A549 (cell line): Measurements from ENCODE around the gene PSMB7. TPM values are rescaled to one million over a fixed set of nuclear protein-coding genes. Genes with fewer than 3 reads are reported as not detected.
A peak's percentile ranks its signal among the peaks of the same experiment; 100 is the strongest.

Source experiments
- ATAC-seq, 2 experiments: fragments of 200-7000 bp in 1 of 2; fragments of >200 bp in 1 of 2; cut with Nextera tagmentation in 1 of 2; cut with Tn5 transposase in 1 of 2; 3 replicates each; pipeline versions ENCODE4 v1.8.0 to v1.9.1; 2018 to 2020; ENCODE audit warnings: mild to moderate bottlenecking in 1 of 2, moderate library complexity in 1 of 2
- CTCF ChIA-PET: fragments of 300-600 bp; sonication (Branson Sonifier 250); formaldehyde crosslinking; extraction: SDS; loops from one replicate; lab custom pipeline; 2021; ENCODE audit warnings: antibody characterized with exemption, inconsistent platforms; lab: Yijun Ruan, JAX
- POLR2A ChIA-PET: fragments of 350-600 bp; formaldehyde crosslinking; extraction: SDS; loops from one replicate; lab custom pipeline; 2021; ENCODE audit warnings: antibody characterized with exemption, inconsistent platforms; lab: Yijun Ruan, JAX
- DNase-seq, 2 experiments: peaks; one replicate each; pipeline versions ENCODE4 v3.0.0 to v3.0.0-alpha.2; 2011 to 2016; ENCODE audit warnings: low read depth in 1 of 2, low spot score in 1 of 2
- FAIRE-seq: peaks from 2 replicates; lab custom pipeline; 2011; peaks lifted over from hg19 to GRCh38; lab: Jason Lieb, UNC
- H3K27ac ChIP-seq, 2 experiments: fragments of >200 bp; sonication (Bioruptor Twin); formaldehyde crosslinking; 3 replicates each; pipeline ENCODE4 v1.5.1; 2016 to 2017
- H3K4me1 ChIP-seq: fragments of >200 bp; sonication (Bioruptor Twin); formaldehyde crosslinking; 3 replicates; pipeline ENCODE4 v1.6.1; 2016
- H3K4me2 ChIP-seq: fragments of >200 bp; sonication (Bioruptor Twin); formaldehyde crosslinking; 3 replicates; pipeline ENCODE4 v1.6.1; 2016
- H3K4me3 ChIP-seq: fragments of >200 bp; sonication (Bioruptor Twin); formaldehyde crosslinking; 3 replicates; pipeline ENCODE4 v1.5.1; 2016
- H3K9me3 ChIP-seq: fragments of >200 bp; sonication (Bioruptor Twin); formaldehyde crosslinking; 3 replicates; pipeline ENCODE4 v1.6.1; 2016
- CTCF ChIP-seq: fragments of >200 bp; sonication (Bioruptor Twin); formaldehyde crosslinking; IDR thresholded peaks from 3 replicates; pipeline ENCODE4 v1.5.1; 2016
- EHF ChIP-seq: fragments of 250-450 bp; sonication (Bioruptor Pico); IDR thresholded peaks from 2 replicates; pipeline ENCODE4 v1.5.0; 2020; ENCODE audit warnings: mild to moderate bottlenecking
- ESRRA ChIP-seq: fragments of 150-350 bp; IDR thresholded peaks from 2 replicates; pipeline ENCODE4 v1.6.1; 2014; ENCODE audit warnings: mild to moderate bottlenecking, low read length, borderline replicate concordance
- FOSB ChIP-seq: fragments of 250-450 bp; sonication (Bioruptor Pico); IDR thresholded peaks from 2 replicates; pipeline ENCODE4 v1.5.0; 2020; ENCODE audit warnings: mild to moderate bottlenecking, moderate library complexity
- JUN ChIP-seq, 2 experiments: fragments of >200 bp; sonication (Bioruptor Twin); formaldehyde crosslinking; IDR thresholded peaks; 2 replicates in 1 of 2; 3 replicates in 1 of 2; pipeline ENCODE4 v1.6.1; 2016 to 2017
- JUNB ChIP-seq: fragments of >200 bp; sonication (Bioruptor Twin); formaldehyde crosslinking; IDR thresholded peaks from 2 replicates; pipeline ENCODE4 v1.6.1; 2016
- MAFK ChIP-seq: fragments of 450-650 bp; IDR thresholded peaks from 2 replicates; pipeline ENCODE4 v1.6.1; 2014; ENCODE audit not compliant: partially characterized antibody
- POLR2AphosphoS2 ChIP-seq: conservative IDR thresholded peaks from 2 replicates; pipeline ENCODE4 v1.6.1; 2012; ENCODE audit warnings: low read length, improper control_type of control experiment, inconsistent platforms
- RAD21 ChIP-seq, 2 experiments: fragments of >200 bp in 1 of 2; sonication (Bioruptor Twin) in 1 of 2; formaldehyde crosslinking in 1 of 2; IDR thresholded peaks in 1 of 2; conservative IDR thresholded peaks in 1 of 2; 2 replicates in 1 of 2; 3 replicates in 1 of 2; pipeline ENCODE4 v1.6.1; 2012 to 2018; ENCODE audit warnings: inconsistent platforms in 1 of 2
- RNF2 ChIP-seq: fragments of 200-600 bp; sonication (generic); IDR thresholded peaks from 2 replicates; pipeline ENCODE4 v1.6.1; 2016; ENCODE audit warnings: low read depth, mild to moderate bottlenecking, antibody characterized with exemption, moderate library complexity, borderline replicate concordance
- TFCP2L1 ChIP-seq: fragments of 250-450 bp; sonication (Bioruptor Pico); IDR thresholded peaks from 2 replicates; pipeline ENCODE4 v1.5.0; 2021; ENCODE audit warnings: mild to moderate bottlenecking
- TP53 ChIP-seq: fragments of 250-450 bp; sonication (Bioruptor Pico); IDR thresholded peaks from 2 replicates; pipeline ENCODE4 v1.5.0; 2021; ENCODE audit warnings: mild to moderate bottlenecking, moderate library complexity
- ZNF302 ChIP-seq: fragments of 250-450 bp; sonication (Bioruptor Pico); IDR thresholded peaks from 2 replicates; pipeline ENCODE4 v1.9.0; 2021; ENCODE audit warnings: inconsistent platforms, mild to moderate bottlenecking, moderate library complexity
- WGBS: methylation state at CpG from one replicate; pipeline ENCODE4 v1.1.6; 2017; ENCODE audit errors: missing lambda C conversion rate; 5-methylcytosine and 5-hydroxymethylcytosine counted together
- polyA plus RNA-seq, 4 experiments: library from polyadenylated mRNA; depleted of rRNA in 3 of 4; stranded (reverse); fragments of >200 nt; fragmentation: RNase III in 1 of 4; extraction: RNeasy Plus Mini Kit Qiagen cat#74134 plus additional on column Dnase treatment in 1 of 4; gene quantifications; 2 replicates in 3 of 4; 3 replicates in 1 of 4; pipeline ENCODE4 v1.2.3, GENCODE V29; 2011 to 2017

PSMB7 gene
- polyA plus RNA-seq, 2 of the 4 experiments (the other 2 are of a cell fraction) = 332 to 418 TPM

GRCh38 chr9:124353811-124354274, 61.4 kb downstream of the PSMB7 start:
- ChIA-PET CTCF (interaction anchor here (0.6 to 1.7 kb wide), 3 partner anchors 8 to 227 kb away, joined by 3 to 6 read pairs (median 3); no protein-coding TSS in a partner anchor), POLR2A (no interaction called here)
- no peak for ATAC-seq
- DNase-seq = peak in 1 of 2 experiments; percentile 33
- no peak overlapping the region for H3K4me3 ChIP-seq
- 0 out of 6 replicates have a peak overlapping the region, but pooled peaks of 1 of the 2 experiments have one; percentile 7 for H3K27ac ChIP-seq
- TF ChIP-seq ZNF302 (CRISPR knock-in tag) = no peak
- TF ChIP-seq TFCP2L1 = no peak
- TF ChIP-seq FOSB (CRISPR knock-in tag) = no peak
- 90% methylated on average over 4 of the region's 4 CpGs for WGBS
- H3K9me3 ChIP-seq = no peaks in the 10 kb centered on the region
- H3K4me1 ChIP-seq = no peaks in the 10 kb centered on the region
- no peak for FAIRE-seq
- no peak overlapping the region for H3K4me2 ChIP-seq

- no peak overlapping the region for H3K4me2 ChIP-seq
- H3K4me1 ChIP-seq = no peaks in the 10 kb centered on the region
- no peaks in the 10 kb centered on the region for H3K9me3 ChIP-seq
- FAIRE-seq = no peak
- TF ChIP-seq POLR2AphosphoS2 (peak; percentile 46; the same call in 1 of the 2 replicates), ZNF302 (CRISPR knock-in tag) (no peak)
- TF ChIP-seq, all 56 proteins: peak for 1
- CTCF ChIA-PET = interaction anchor here (0.6 to 1.7 kb wide), 4 partner anchors 9 to 226 kb away, joined by 3 to 6 read pairs (median 4); no protein-coding TSS in a partner anchor
- no peak overlapping the region for H3K27ac ChIP-seq
- DNase-seq = no peak
- no peak overlapping the region for H3K4me3 ChIP-seq
- POLR2A ChIA-PET = no interaction called here
- no peak for ATAC-seq
- WGBS = 98% methylated on average over 7 of the region's 7 CpGs
Observed at GRCh38 chr9:124353166-124353768, 62.0 kb downstream of the PSMB7 start.

GRCh38 chr9:124352616-124353015, 62.6 kb downstream of the PSMB7 start:
- ChIA-PET POLR2A (no interaction called here), CTCF (interaction anchor here (0.7 to 1.7 kb wide), 4 partner anchors 9 to 226 kb away, joined by 3 to 6 read pairs (median 4); no protein-coding TSS in a partner anchor)
- ATAC-seq (no peak), FAIRE-seq (no peak), DNase-seq (no peak)
- H3K4me1 ChIP-seq = no peaks in the 10 kb centered on the region
- no peak overlapping the region for H3K4me3 ChIP-seq
- H3K9me3 ChIP-seq = no peaks in the 10 kb centered on the region
- no peak overlapping the region for H3K4me2 ChIP-seq
- WGBS = 94% methylated on average over 8 of the region's 8 CpGs
- TF ChIP-seq ESRRA (no peak), RNF2 (no peak), EHF (CRISPR knock-in tag) (no peak), JUN (IDR thresholded peaks at IDR 0.05) (no peak), JUNB (no peak)
- TF ChIP-seq, all 56 proteins: peak for 0
- H3K27ac ChIP-seq = no peak overlapping the region

- no peak for FAIRE-seq
- H3K4me2 ChIP-seq = no peak overlapping the region
- H3K27ac ChIP-seq = no peak overlapping the region
- WGBS = 89% methylated on average over 15 of the region's 15 CpGs
- TF ChIP-seq RAD21 (conservative IDR thresholded peaks at IDR 0.05 in 1 of 2, IDR thresholded peaks at IDR 0.05 in 1 of 2) (no peak), JUNB (no peak), CTCF (no peak), MAFK (peak; percentile 47), TP53 (CRISPR knock-in tag) (no peak)
- ATAC-seq = no peak
- no peaks in the 10 kb centered on the region for H3K9me3 ChIP-seq
- H3K4me1 ChIP-seq = no peaks in the 10 kb centered on the region
- no peak overlapping the region for H3K4me3 ChIP-seq
- ChIA-PET CTCF (interaction anchor here (0.8 to 1.7 kb wide), 3 partner anchors 10 to 225 kb away, joined by 3 to 6 read pairs (median 3); no protein-coding TSS in a partner anchor), POLR2A (no interaction called here)
- DNase-seq = no peak
Observed at GRCh38 chr9:124351672-124352468, 63.4 kb downstream of the PSMB7 start.
